ENCODE measurements around the gene STK39. TPM values are rescaled to one million over a fixed set of nuclear protein-coding genes. Genes with fewer than 3 reads are reported as not detected.

STK39 gene
- total RNA-seq, 2 donors from 2014 or later = 50.4 to 53.2 TPM

DNA sequence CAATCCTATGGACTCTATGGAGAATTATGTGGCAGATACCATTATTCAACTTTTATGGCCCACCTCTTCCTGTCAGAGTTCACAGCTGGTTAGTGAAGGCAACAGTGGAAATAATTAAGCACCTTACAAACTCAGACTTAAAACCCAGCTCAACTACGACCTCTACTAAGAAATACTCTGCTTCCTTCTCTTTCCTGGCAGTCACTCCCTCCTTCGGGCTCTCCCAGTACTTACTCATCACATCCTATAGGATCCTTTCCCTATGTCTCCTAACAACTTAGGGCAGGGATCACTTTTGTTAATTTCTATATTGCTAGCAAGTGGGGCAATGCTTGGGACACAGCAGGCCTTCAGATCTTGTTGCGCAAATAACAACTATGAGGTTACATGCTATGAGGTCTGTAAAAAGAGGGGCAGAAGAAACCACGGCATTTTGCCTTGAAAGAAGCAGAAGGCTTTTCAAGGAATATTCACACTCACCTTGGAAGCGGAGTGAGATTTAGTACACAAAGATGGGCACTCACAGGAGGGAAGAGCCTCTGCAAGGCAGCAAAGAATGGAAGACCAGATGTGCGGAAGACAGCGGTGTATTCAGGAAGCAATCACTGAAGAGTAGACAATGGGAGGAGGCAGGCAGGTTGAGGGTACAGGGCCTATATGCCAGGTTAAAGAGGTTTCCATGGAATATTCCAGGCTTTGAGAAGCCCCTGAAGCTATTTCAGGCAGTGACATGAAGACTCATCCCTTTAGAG is 2.1 kb downstream of the STK39 start:
- intact Hi-C loops (cut with DNase I, micrococcal nuclease) = no loop called here
- DNase-seq (no peak), ATAC-seq (peak; percentile 47)

DNA sequence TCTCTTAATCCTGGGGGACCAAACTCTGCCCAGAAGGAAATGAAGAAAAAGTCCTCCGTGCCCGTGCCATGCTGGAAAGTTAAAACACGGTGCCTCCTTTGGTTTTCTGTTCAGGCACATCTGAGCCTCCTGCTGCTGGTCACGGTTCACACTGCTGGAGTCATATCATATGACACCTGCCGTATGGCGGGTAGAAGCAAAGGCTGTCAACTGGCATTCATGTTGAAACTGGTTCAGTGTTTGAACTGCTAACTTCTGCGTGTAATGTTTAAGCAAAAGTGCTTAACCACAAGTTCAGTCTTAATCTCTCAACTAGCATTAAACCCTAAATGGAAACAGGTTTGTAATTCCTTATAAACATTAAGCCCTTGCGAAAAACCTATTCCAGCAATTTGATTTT is 3.1 kb downstream of the STK39 start:
- intact Hi-C loops (cut with DNase I, micrococcal nuclease) = no loop called here
- DNase-seq (peak; percentile 54 to 65), ATAC-seq (peak; percentile 49)

DNA sequence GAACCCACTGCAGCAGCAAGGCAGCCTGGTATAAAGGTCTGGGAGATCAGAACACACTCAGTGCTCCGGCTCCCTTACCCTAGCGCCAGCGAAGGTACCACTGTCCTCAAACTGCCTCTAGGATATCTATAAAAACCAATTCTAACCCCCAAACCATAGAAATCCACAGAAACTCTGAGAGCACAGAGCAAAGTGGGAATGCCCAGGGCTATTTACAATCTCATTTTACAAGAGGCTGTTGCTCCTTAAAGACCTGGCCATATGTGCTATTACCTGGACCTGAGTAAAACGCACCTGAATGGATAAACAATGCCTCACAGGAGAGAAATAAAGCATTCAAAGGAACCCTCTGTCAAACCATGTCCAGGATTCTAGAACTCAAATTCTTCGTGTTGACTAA is 4.3 kb downstream of the STK39 start:
- ATAC-seq (no peak), DNase-seq (no peak)
- intact Hi-C loops (cut with DNase I, micrococcal nuclease) = no loop called here

DNA sequence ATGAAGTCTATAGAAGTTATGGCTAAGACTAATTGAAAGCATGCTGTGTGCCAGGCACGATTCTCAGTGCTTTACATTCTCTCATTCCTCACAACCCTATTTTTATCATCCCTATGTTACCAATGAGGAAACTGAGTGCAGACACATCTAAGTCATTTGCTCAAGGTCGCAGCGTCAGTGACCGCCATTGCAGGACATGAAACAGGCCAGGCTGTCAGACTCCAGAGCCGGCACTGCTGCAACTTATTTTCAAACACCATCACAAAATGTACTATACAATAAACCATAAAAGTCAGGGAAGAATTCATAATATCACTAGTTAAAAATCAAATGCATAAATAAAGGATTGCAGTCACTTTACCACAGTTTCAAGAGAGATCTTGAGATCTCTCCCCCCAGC is 5.6 kb downstream of the STK39 start:
- intact Hi-C loops (cut with DNase I, micrococcal nuclease) = no loop called here
- no peak for DNase-seq
- no peak for ATAC-seq

DNA sequence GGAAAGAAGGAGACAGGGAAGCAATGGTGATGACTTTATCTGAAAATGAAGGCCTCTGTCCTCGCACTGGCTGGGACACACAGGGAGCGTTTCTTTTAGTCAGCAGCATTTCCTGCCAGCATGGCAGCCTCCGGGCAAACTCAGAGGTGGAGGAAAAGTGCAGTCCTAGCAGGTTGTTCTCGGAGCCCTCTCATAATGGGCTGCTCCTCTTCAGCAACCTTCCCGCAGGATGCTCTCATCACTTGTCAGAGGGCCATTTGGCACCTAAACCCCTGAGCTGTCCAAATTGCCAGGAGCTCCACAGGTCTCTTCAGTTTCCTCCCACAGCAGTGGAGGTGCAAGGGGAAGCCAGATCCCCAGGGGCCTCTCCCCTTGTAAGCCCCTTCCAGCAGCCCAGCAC is 6.2 kb downstream of the STK39 start:
- DNase-seq = no peak
- intact Hi-C loops (cut with DNase I, micrococcal nuclease) = no loop called here
- no peak for ATAC-seq

DNA sequence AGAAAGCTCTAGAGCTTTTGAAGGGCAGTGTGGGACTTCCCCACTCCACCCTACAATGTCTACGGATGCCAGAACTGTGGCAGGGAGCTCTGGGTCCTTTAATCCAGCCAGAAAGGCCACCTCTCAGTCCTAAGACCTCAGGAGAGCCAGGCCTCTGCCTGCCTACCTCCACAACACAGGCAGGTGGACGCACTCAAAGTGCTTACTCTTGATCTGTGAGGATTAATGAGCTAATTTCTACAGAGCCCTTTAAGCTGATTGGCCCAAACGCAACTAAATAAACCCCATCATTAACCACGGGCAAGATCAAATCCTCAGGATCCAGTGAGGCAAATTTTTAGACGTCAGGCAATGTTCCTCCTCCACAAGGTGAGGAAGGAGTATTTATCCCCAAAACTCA is 8.1 kb downstream of the STK39 start:
- ATAC-seq (no peak), DNase-seq (no peak)
- intact Hi-C loops (cut with DNase I, micrococcal nuclease) = no loop called here

GRCh38 chr2:168237741-168238140 is 9.7 kb downstream of the STK39 start:
- ATAC-seq = no peak
- intact Hi-C loops (cut with DNase I, micrococcal nuclease) = no loop called here
- no peak for DNase-seq

DNA sequence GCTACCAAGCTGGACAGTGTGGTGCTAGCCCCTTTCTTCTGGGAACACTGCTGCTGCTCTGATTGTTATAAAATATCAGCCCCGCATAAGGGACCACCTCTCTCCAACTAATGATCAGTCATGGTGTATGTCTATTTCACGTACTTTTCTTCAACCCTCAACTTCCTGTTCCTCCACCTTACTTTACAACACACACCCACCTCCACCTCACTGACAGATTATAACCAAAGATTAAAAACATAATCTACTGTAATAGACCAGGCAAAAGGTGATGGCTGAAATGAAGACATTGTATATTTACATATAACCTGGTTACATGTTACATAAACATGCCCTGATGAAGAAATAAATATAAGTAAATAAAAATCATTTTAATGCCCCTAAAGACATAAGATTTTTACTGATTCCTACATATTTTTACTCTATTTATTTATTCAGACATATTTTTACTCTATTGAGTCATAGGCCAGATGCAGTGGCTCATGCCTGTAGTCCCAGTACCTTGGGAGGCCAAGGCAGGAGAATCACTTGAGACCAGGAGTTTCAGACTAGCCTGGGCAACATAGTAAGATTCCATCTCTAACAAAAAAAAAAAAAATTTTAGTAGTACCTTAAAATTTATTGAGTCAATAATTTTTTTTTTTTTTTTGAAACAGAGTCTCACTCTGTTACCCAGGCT is 12.8 kb downstream of the STK39 start:
- ATAC-seq = peak; percentile 69
- intact Hi-C loops (cut with DNase I, micrococcal nuclease) = no loop called here
- no peak for DNase-seq

GRCh38 chr2:168233726-168234406 is 13.5 kb downstream of the STK39 start:
- DNase-seq (no peak), ATAC-seq (peak; percentile 9)
- intact Hi-C loops (cut with DNase I, micrococcal nuclease) = no loop called here

GRCh38 chr2:168233166-168233565 is 14.2 kb downstream of the STK39 start:
- intact Hi-C loops (cut with DNase I, micrococcal nuclease) = no loop called here
- no peak for ATAC-seq

GRCh38 chr2:168231609-168232241 is 15.7 kb downstream of the STK39 start:
- no peak for DNase-seq
- ATAC-seq = no peak
- intact Hi-C loops (cut with DNase I, micrococcal nuclease) = no loop called here

More at GRCh38 chr2:168233166-168233565, 14.2 kb downstream of the STK39 start:
- no peak for DNase-seq

DNA sequence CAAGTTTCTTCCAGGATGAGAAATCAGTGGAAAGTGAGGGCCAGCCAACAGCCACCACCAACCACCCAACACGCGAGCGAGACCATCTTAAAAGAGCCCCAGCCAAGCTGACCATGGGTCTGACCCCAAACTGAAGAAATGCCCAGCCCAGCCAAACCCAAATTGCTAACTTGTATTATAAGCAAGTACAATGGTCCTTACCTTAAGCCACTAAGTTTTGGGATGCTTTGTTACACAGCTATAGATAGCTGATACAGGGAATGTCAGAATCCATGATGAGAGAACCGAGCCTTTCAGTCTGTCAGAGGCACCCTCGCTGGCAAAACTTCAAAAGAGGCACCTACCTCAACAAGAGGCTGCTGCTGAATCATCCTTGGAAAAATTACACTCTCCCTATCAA is 17.0 kb downstream of the STK39 start:
- no peak for DNase-seq
- ATAC-seq = no peak
- intact Hi-C loops (cut with DNase I, micrococcal nuclease) = no loop called here

GRCh38 chr2:168224346-168224745 is 23.0 kb downstream of the STK39 start:
- DNase-seq (no peak), ATAC-seq (no peak)
- intact Hi-C loops (cut with DNase I, micrococcal nuclease) = no loop called here

- intact Hi-C loops (cut with DNase I, micrococcal nuclease) = no loop called here
These were observed 25.3 kb downstream of the STK39 start for GRCh38 chr2:168222088-168222487.

DNA sequence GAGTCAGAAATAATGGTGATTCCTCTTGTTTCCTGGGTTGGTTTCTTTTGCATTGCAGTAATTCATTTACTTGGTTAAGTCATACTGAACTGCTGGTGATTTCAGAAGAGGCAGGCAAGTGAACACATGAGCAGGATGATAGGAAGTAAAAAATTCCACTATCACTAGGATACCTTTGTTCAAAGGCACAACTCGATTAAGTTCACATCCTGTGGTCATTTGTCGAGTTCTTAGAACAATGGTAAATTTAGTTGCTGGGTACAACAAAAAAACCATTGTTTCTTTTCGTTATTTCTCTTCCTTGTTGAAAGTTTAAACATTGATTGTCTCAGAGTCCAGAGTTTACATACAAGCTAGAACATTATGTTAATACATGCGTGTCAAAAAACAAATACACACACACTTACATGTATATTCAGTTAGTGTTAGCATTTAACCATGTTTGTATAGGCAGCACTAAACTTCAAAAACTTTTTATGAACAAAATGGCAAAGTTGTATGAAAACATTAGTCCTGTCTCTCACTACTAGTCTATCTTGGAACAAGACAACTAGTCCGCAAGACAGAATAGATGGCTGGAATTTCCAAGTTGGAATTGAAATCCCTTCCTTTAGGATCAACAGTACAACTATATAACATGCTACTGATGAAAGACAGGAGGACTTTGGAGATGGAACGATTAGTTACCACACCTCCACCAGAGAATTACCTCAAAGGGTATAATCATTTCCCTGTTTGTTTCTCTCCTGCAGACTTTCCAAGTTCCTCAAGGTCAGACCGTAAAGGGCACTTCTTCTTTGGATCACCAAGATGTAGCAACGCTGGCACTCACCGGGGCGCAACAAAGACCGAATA is 26.2 kb downstream of the STK39 start:
- no peak for DNase-seq
- peak; percentile 60 for ATAC-seq
- intact Hi-C loops (cut with DNase I, micrococcal nuclease) = no loop called here

More at GRCh38 chr2:168222088-168222487, 25.3 kb downstream of the STK39 start:
- DNase-seq (no peak), ATAC-seq (no peak)

DNA sequence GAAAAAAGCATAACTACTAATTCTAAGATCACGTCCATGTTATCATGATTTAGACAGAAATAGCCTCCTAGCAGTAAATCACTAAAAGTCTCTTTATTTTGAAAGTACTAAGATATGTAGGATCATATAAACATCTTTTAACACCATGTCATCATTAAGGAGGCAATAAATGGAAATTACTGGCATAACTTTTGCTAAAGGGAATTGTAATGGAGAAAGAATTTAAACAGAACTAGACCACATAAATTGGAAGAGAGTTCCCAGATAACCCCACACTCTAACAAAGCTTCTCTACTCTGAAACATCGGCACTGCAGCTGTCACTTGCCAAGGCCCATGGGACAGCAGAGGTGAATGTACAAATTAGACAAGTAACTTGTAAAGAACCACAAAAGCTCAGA is 29.5 kb downstream of the STK39 start:
- ATAC-seq (no peak), DNase-seq (no peak)
- intact Hi-C loops (cut with DNase I, micrococcal nuclease) = no loop called here

DNA sequence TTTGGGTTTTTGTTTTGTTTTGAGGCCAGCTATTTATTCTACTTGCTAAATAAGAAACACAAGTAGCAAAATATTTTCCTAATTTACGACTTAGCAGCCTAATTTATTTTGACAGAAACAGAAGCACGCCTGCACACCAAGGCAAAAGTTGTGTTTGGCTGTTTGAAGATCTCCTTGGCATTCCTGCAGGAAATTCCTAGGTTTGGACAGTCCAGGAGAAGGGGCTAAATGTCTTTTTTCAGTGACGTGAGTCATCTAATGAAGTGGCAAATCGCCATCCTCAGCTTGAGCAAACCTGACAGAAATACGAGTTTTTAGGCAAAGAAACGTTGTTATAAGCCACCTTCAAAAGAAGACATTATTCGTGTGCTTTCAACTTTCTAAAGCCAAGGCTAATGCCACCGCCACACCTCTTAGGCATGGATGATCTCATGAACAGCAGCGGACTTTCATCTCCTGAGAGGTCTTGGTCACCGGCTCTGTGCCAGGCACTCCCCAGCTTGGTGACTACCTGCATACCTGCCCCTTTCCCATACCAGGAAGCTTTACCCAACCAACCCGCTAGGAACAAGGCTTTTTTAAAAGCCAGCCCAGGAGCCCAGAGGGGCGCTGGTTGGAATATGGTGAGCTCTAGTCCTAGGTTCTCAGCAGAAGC is 30.9 kb downstream of the STK39 start:
- DNase-seq = peak; percentile 74 to 82
- ATAC-seq = peak; percentile 88
- intact Hi-C loops (cut with DNase I, micrococcal nuclease) = no loop called here

- ATAC-seq (no peak), DNase-seq (no peak)
- intact Hi-C loops (cut with DNase I, micrococcal nuclease) = no loop called here
These were observed 31.6 kb downstream of the STK39 start for GRCh38 chr2:168215813-168216212.
